ENCODE data around the gene TTC3. TPM values are rescaled to one million over a fixed set of nuclear protein-coding genes. Genes with fewer than 3 reads are reported as not detected.

The TTC3 gene
- total RNA-seq, 1 experiment from 2014 or later = 29.0 TPM

- TF ChIP-seq ARID4B (CRISPR knock-in tag; IDR thresholded peaks at IDR 0.05; ENCODE audit: borderline replicate concordance) (no peak), ZNF138 (CRISPR knock-in tag; conservative IDR thresholded peaks at IDR 0.05) (no peak), ZNF512 (CRISPR knock-in tag; IDR thresholded peaks at IDR 0.05; ENCODE audit: borderline replicate concordance) (no peak), E2F4 (CRISPR knock-in tag; IDR thresholded peaks at IDR 0.05; ENCODE audit: borderline replicate concordance, low read depth) (no peak)
These were observed 158.6 kb downstream of the TTC3 start (continued) for GRCh38 chr21:37231671-37232070.

- TF ChIP-seq ELF4 (CRISPR knock-in tag; IDR thresholded peaks at IDR 0.05; ENCODE audit: low read depth) (no peak), STAT6 (CRISPR knock-in tag; conservative IDR thresholded peaks at IDR 0.05; ENCODE audit: low read depth) (no peak), ZNF671 (CRISPR knock-in tag; IDR thresholded peaks at IDR 0.05) (no peak), E2F4 (CRISPR knock-in tag; IDR thresholded peaks at IDR 0.05; ENCODE audit: borderline replicate concordance, low read depth) (no peak), NR1H2 (CRISPR knock-in tag; IDR thresholded peaks at IDR 0.05) (no peak), FOXP1 (CRISPR knock-in tag; IDR thresholded peaks at IDR 0.05; ENCODE audit: borderline replicate concordance) (no peak), ZNF232 (CRISPR knock-in tag; IDR thresholded peaks at IDR 0.05) (no peak)
- Mint-ChIP-seq H3K27me3 (ENCODE audit: low read depth) (no peaks in the 10 kb centered on the region), H3K4me3 (no peak overlapping the region), H3K9me3 (no peaks in the 10 kb centered on the region), H3K36me3 (peaks cover 62% of the 10 kb centered on the region), H3K27ac (no peak overlapping the region), H3K4me1 (no peaks in the 10 kb centered on the region)
- DNase-seq (ENCODE audit: low spot score) (no peak), ATAC-seq (no peak)
- CTCF ChIA-PET = no interaction called here
- POLR2A ChIA-PET = no interaction called here
These were observed 159.4 kb downstream of the TTC3 start for GRCh38 chr21:37232274-37233018.

Measured in WTC11 (cell line).